HG03460 (cell line): ENCODE measurements around the gene SGTA.
"Not testable (repeated sequence)": the region's sequence is repeated elsewhere in the genome, so short reads cannot be mapped to it uniquely, and the experiment has no call there.

Source experiments
- ATAC-seq: cut with Tn5 transposase; IDR thresholded peaks from one replicate; pipeline ENCODE4 v1.9.1; 2021; ENCODE audit not compliant: unreplicated experiment

Gene SGTA

DNA sequence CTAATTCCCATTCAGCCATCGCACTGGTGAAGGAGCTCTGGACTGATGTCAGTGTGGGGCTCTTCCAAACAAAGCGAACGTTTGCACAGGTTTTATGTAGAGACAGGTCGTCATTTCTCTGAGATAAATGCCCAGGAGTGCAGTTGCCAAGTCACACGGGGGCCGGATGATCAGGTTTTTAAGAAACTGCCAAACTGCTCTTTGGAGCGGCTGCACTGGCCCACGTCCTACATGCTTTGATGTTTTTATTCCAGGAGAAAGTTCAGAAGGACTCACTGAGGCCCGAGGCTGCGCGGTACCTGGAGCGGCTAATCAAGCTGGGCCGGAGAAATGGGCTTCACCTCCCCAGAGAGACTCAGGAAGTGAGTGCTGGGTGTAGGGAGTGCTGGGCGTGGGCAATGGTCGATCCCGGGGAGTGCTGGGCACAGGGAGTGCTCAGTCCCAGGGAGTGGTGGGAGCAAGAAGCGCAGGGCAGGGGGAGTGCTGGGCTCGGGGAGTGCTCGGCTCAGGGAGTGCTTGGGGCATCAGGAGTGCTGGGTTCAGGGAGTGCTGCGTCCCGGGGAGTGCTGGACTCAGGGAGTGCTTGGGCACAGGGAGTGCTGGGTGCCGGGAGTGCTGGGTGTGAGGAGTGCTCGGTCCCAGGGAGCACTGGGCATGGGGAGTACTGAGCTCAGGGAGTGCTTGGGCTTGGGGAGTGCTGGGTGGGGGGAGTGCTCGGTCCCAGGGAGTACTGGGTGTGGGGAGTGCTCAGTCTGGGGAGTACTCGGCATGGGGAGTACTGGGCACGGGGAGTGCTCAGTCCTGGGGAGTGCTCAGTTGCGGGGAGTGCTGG lies 13.0 kb upstream of the SGTA start:
- no peak for ATAC-seq

DNA sequence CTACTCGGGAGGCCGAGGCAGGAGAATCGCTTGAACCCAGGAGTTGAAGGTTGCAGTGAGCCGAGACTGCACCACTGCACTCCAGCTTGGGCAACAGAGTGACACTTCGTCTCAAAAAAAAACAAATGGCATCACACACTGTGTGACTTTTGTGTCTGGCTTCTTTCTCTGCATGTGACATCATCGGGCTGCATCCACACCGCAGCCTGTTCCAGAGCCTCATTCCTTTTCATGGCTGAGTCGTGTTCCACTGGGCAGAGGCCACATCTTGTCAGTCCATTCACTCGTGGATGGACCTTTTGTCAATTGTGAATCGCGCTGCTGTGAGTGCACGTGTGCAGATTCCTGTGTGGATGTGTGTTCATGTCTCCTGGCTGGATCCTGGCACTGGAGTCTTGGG lies 10.5 kb upstream of the SGTA start:
- ATAC-seq, result no peak

DNA sequence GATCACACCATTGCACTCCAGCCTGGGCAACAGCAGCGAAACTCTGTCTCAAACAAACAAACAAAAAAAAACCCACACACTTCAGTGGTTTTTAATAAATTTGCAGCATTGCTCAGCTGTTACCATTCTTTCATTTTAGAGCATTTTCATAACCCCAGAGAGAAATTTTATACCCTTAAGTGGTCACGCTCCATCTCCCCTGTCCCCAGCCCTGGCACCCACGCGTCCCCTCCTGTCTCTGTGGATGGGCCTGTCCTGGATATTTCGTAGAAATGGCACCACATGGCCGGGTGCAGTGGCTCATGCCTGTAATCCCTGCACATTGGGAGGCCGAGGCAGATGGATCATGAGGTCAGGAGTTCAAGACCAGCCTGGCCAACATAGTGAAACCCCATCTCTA lies 10.1 kb upstream of the SGTA start:
- ATAC-seq, result no peak

DNA sequence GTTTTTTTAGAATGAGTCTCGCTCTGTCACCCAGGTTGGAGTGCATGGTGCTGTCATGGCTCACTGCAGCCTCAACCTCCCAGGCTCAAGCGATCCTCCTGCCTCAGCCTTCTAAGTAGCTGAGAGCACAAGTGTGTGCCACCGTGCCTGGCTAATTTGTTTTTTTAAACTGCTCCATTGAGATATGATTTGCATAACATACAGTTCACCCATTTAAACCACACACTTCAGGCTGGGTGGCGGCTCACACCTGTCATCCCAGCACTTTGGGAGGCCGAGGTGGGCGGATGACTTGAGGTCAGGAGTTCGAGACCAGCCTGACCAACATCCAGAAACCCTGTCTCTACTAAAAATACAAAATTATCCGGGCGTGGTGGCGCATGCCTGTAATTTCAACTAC lies 9.6 kb upstream of the SGTA start:
- not testable (repeated sequence) for ATAC-seq

DNA sequence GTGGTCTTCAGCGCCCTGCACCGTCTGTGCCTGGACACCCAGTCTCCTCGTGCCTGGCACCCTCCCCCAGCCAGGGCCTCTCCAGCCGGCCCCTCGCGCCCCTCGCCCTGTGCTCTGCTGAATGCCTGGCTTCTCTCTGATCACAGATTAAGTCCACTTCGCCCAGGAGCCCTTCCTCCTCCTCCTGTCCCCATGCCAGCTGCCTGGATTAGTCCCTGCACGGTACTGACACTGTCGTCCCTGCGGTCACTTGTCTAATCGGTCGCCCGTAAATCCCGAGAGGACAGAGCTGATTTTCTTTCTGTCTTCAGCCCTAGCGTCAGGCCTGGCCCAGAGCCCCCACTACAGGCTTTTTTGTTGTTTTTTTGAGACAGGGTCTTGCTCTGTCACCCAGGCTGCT lies 8.8 kb upstream of the SGTA start:
- no peak for ATAC-seq

DNA sequence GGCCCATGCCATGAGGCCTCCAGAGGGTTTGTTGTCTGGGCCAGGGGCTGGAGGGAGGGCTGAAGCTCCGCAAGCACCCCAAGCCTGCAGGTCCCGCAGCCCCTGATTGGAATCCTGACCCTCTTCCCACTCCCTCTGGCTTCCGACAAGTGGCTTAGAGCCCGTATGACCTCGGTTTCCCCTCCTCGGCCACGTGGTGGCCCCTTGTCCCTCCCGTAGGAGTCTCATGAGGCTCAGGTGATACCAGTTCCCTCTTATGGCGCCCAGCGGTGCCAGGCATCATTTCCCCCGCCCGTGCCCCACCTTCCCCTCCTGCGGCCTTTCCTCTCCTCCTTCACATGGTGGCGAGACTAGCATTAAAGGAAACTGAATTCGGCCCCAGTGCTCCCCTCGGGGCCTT lies 8.4 kb upstream of the SGTA start:
- ATAC-seq, result no peak

DNA sequence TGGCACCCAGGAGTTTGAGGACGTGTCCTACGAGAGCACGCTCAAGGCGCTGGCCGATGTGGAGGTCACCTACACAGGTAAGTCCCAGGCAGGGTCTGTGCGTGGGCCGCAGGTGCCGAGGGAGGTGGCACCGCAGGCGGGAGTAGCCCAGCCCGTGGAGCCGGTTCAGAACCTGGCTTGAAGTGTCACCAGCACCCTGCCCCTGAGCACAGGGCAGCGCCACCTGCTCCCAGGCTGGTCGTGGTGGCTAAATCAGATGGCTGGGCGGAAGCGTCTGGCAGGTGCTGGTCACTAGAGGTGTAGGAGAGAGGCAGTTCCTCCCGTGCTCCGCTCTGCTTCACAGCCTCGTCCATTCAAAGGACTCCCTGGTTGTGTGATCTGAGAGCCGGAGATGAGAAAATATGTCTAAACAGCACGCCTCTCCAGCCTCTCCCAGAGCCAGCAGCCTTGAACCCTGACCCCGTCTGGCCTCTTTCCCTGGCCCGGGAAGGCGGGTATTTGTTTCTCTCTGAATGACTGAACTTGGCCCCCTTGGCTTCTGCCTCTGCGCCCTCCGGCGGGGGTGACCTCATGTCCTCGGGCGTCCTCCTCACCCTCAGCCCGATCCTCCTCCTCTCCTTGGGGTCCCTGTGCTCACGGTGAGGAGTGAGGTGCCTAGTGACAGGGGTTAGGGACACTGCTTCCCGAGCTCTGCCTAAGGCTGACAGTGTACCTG lies 7.6 kb upstream of the SGTA start:
- ATAC-seq, result no peak

DNA sequence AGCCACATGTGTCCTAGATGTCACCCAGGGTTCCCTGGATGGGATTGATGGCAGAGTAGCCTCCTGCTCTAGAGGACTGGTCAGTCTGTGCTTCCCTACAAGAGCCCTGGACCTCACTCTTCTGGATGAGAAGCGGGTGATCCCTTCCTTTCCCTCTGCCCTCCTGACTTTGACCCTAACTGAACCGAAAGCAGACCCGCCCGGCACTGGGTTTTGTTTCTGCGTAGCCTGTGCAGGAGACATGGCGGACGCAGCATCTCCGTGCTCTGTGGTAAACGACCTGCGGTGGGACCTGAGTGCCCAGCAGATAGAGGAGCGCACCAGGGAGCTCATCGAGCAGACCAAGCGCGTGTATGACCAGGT lies 7.1 kb upstream of the SGTA start:
- ATAC-seq, result no peak

DNA sequence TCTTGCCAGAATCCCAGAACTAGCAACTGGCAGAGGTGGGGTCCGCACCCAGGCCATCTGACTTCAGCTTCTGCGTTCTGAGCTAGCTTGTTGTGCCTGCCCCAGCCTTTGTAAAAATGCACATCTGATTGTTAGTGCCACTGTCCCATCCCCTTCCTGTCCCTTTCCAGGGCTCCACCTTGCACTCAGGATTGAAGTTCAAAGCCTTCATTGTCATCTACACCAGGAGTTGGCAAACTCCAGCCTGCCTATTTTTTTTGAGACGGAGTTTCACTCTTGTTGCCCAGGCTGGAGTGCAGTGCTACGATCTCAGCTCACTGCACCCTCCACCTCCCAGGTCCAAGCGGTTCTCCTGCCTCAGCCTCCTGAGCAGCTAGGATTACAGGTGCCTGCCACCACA lies 5.2 kb upstream of the SGTA start:
- ATAC-seq, result no peak

DNA sequence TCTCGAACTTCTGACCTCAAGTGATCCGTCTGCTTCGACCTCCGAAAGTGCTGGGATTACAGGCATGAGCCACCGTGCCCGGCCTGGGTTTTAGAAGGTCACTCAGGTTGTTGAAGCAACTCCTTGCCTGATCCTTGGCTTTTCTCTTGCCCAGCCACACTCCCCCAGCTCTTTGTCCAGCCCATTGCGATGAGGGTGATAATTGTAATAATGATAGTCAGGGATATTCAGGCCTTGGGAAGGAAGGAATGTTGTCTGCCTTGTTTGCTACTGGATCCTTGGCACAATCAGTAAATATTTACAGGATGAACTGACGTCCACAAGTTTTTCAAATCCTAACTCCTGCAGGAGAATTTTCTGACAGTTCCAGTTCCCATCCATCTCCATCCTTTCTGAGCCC lies 4.0 kb upstream of the SGTA start:
- no peak for ATAC-seq

DNA sequence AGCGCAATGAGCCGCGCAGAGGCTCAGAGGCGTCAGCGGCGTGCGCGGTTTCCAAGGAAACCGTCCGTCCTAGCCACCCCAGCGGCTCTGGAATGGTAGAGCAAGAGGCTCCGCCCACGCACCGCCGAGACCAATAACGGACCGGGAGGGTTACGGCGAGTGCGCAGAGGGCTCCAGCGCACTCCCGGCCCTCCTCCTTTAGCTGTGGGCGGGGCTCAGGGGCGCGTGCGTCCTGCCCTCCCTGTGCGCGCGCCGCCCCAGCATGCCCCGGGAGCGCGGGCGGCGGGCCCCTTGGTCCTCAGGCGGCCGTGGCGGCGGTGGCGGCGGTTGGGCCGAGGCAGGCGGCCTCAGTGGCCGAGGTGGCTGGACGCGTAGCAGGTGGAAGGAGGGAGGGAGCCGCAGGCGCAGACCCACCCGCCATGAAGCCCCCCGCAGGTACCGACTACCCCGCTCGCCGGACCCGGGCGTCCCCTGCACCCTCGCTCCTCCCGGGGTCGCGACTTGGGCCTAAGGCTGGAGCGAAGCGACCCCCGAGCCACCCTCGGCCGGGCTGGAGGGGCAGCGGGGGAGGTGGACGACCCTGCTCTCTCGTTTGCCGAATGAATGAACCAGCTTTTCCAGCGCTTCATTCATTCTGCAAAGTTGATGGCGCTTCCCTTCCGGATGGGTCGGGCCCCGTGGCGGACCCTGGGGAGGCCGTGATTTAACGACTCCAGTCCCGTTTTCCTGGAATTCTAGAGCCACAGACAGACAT lies 2.3 kb upstream of the SGTA start, which contains the start of gene THOP1:
Gene THOP1, plus strand, starts transcription at position 260 of the 754 bp plus-strand sequence. Its CDS starts 160 bp downstream, at position 420.
- peak; percentile 49 for ATAC-seq

DNA sequence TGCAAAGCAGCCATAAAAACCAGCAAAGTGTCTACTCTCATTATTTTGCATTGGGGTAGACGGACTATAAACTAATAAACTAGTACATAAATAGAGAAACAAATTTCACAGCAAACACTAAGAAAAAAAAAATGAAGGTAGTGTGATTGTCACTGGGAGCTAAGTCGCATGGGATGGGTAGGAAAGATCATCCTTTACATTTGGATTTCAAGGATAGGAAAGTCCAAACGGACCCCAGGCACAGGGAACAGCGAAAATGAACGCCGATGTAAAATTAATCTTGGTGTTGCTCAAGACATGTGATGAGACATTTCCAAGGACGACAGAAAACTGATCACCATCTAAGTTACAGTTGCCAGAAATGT lies 690 bp upstream of the SGTA start:
- ATAC-seq, result no peak

DNA sequence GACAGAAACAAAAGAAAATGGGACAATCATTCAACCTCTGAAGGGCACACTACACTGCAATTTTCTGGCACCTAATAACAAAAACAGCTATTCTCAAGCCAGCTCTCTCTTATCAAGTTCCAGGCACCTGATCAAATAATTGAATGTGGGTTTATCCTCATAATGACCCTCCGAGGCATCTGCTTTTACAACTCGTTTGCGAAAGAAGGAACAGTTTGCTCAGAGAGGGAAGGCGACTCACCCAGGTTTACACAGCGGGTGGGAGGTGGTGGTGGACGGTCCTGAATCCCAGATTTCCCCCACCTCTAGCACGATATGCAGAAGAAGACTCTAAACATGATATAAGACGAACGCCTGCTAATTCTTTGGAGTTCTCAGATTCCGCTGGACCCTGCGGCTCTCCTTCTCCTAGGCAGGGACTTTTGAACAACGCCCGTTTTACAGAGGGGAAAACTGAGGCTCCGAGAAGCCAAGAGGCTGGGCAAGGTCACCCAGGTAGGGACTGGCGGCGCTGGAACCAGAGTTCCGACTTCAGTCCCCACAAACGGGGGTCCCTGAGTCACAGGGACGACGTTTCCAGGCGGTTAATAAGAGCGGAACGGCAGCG lies 641 bp downstream of the SGTA start:
- ATAC-seq, result no peak

DNA sequence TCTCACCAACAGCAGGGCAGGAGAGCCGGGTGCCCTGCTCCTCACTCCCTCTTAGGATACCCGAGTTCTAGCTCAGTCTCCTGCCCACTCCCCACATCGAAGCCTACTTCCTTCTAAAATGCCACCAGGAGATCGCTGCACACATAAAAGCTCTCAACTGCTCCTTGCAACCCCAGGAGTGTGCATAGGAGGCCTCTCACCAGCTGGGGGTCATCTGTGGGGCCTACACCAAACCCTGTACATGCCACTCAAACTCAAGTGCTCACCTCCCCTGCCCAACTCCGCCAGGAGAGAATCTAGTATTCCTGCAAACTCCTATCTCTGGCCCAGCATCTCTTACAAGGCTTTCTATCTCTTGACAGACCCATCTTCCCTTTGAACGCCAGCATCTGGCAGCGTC lies 2.8 kb downstream of the SGTA start:
- ATAC-seq, result no peak

DNA sequence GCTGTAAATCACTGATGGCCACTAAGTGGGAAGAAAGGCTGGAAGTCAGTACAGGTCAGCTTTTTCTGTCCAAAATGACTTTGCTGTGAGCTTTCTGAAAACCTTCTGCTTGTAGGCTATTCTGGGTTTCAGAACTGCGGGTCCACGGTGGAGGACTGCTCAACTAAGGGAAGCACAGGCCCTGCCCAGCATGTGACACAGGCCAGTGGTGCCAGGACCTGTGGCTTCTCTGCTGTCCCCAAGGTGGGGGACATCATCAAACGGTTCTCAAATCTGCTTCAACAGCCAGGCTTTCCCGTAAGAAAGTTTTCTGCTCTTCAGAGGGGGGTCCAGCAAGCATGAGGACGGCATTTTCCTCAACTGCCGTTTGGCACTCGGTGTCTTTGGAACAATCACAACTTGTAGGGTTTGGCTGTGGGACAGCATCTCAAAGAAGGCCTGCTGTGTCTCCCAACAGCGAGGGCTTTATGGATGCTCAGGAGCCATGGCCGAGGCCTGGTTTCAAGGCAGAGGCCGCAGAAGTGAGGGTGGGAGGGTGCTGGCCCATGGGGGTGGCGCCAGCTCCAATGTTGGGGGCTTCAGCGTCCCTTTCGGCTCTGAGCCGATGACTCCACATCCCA lies 3.8 kb downstream of the SGTA start:
- no peak for ATAC-seq

DNA sequence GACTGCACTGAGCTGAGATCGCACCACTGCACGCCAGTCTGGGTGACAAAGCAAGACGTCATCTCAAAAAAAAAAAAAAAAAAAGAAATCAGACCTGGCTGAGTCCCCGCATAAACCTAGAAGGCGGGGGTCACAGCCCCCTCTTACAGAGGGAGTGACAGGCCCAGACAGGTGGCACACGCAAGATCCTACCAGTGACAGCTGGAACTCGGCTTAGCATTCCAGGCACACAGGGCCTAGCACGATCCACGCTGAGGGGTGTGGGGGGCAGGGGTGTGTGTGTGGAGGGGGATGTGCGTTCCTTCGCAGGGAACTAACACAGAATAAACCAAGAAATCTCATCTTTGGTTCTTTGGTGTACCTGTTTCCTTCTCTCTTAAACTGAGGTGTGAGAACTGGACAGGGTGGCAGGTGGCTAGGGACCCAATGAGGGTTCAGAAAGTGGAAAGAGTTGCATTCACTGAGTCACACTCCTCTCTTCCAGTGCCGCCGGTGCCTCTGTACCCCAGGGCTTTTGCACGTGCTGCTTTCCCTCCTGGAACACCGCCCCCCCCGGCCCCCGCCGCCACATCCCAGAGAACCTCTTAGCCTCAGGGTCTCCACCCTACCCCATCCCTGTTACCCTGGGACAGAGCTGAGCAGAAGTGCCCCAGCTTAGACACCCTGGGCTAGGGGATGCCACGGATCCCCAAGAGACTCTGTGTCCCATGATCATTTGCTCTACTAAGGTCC lies 5.0 kb downstream of the SGTA start:
- no peak for ATAC-seq

DNA sequence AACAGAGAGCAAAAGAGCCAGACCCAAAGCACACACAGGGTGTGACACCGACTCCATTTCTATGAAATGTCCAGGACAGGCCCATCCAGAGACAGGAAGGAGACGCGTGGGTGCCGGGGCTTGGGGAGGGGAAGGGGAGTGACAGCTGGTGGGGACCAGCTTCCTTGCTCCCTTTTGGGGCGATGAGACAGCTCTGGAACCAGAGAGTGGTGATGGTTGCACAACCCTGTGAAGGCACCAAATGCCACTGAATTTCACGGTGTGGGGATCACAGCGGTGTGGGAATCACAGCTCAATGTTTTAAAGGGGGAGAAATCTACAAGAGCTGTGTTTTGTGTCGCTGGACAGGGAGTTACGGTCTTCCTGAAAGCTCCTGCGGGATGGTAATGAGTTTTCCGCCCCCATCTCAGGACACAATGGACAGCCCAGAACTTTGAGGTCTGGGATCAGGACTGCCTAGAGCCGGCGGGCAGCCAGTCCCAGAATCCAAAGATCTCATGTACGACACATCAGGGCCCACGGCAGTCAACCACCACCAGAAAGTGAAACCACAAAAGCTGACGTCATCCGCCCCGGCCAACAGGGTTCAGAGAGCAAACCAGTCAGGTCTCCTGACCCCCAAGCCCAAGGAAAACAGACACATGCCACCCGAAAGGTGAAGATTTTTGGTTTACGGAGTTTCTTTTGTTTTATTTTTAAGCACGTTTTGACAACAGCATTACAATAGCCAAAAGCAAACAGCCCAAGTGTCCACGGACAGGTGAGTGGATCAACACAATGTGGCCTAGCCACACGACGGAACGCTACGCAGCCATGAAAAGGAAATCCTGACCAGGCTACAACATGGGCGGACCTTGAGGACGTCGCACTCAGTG lies 7.3 kb downstream of the SGTA start:
- ATAC-seq, result no peak

DNA sequence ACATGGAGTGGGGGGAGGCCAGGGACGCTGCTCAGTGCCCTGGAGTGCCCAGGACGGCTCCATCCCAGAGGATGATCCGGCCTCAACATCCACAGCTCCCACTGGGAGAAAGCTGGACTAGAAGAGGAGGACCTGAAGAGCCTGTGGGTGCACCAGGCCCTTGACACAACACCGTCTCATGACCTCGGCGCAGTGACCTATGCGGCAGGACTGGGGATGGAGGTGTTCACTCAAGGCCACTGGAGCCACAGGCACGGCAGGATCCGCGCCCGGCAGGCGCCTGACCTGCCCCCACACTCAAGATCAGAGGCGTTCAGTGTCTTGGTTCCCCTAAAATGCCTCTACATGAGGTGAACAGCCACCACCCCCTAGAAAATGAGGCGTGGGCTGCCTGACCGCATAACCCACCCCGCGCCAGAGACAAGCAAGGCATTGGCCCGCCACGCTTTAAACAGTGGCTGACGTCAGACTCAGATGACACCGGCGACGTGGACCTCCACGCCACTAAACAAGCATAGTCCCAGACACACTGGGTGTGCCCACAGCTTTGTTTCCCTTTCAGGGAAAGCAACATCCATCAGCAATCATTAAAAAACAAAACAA lies 8.0 kb downstream of the SGTA start:
- ATAC-seq, result no peak

DNA sequence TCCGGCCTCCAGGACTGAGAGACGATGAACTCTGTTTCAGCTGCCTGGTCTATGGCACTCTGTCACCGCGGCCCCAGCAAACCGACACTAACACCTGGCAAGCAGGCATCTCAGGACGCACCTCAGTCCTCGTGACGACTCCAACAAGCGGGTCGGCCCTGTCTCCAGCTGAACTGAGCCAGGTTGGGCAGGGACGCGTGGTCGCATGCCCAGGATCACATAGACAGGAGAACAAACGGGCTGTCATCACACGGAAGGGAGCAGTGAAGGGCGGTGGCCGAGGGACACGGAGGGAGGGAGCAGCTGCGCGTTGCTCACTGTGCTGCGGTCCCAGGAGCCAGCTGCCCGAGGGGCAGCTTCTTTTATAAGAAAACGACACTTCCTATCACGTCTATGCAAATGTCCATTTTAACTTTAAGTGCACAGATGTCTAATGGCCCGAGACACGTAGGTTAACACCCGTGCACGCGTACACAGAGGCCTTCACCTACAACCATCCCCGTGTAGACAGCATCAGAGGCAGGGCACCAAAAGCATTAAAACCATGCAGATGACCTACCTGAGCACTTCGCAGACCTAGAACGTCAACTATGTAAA lies 8.9 kb downstream of the SGTA start:
- no peak for ATAC-seq
